Omental fat pad (tissue), 4 donors: ENCODE measurements around the gene PEX16. TPM values are rescaled to one million over a fixed set of nuclear protein-coding genes. Genes with fewer than 3 reads are reported as not detected.

Source experiments
- ATAC-seq: fragments of 150-250 bp; one replicate; pipeline ENCODE4 v1.9.1; 2016; ENCODE audit warnings: mild to moderate bottlenecking, moderate library complexity; ENCODE audit not compliant: low FRiP score
- DNase-seq: peaks from one replicate; pipeline ENCODE4 v3.0.0-alpha.2; 2019; ENCODE audit warnings: low spot score
- total RNA-seq, 4 donors: library from RNA; depleted of rRNA; stranded (reverse); fragments of >200 nt; gene quantifications; one replicate each; pipeline ENCODE4 v1.1.0, GENCODE V29; 2016
- TF ChIP-seq, protein P1 (sequence below), 3 donors: fragments of 450-650 bp; IDR thresholded peaks; one replicate each; pipeline ENCODE4 v1.5.1; 2016 to 2017; ENCODE audit warnings: antibody characterized with exemption in 3 of 3, mild to moderate bottlenecking in 3 of 3, moderate library complexity in 2 of 3

PEX16 gene
- total RNA-seq, 4 donors from 2014 or later: 20.1 to 25.0 (median 22.8) TPM

DNA sequence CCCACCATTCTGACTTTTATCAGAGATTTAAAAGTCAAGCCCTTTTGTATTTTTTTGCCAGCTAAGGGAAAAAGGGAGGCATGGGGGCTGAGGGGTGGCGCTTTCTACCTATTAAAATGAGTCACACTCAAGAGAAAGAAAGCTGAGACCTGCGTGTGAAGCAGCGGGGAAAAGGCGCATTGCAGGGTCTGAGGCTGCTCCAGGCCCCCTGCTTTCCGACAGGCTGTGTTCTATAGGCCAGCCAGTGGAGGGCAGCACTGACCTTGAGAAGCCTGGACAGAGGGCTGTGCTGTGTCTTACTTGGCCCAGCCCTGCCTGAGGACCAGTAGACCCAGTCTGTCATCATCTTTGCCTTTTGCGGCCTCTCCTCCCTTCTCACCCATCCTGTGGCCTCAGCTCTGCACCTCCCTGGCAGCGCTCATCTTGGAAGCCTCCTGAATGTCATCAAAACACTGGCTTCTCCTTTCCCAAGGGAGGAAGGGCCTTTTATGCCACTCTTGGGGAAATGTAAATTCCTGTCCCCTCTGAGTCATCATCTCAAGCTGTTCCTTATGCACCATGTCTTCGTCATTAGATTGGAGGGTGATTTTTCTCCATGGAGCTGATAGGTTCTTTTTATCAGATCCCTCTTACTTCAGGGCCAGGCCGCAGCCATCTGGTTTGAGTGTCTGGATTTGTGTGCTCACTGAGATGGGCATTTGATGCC, 44.9 kb downstream of the PEX16 start:
- peak; percentile 79 for ATAC-seq
- TF ChIP-seq, protein P1, sequence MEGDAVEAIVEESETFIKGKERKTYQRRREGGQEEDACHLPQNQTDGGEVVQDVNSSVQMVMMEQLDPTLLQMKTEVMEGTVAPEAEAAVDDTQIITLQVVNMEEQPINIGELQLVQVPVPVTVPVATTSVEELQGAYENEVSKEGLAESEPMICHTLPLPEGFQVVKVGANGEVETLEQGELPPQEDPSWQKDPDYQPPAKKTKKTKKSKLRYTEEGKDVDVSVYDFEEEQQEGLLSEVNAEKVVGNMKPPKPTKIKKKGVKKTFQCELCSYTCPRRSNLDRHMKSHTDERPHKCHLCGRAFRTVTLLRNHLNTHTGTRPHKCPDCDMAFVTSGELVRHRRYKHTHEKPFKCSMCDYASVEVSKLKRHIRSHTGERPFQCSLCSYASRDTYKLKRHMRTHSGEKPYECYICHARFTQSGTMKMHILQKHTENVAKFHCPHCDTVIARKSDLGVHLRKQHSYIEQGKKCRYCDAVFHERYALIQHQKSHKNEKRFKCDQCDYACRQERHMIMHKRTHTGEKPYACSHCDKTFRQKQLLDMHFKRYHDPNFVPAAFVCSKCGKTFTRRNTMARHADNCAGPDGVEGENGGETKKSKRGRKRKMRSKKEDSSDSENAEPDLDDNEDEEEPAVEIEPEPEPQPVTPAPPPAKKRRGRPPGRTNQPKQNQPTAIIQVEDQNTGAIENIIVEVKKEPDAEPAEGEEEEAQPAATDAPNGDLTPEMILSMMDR (IDR thresholded peaks at IDR 0.05): no peak
- DNase-seq: no peak

DNA sequence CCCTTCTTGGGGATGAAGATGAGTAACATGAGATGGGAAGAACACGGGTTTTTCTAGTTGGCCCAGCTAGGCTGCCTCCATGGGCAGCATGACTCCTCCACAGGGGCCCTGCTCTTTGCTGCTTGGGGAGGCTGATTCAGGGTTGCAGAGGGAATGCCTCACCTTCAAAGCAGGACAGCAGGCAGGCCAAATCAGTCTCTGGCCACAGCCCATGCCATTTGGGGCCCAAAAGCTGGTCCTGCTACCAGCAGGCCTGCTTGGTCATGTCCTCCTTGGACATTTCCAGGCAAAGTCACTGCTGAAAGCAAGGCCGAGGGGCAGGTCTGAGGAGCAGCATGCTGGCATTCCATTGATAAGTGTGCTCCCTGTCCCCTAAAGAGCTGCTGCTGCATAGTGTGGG, 46.0 kb downstream of the PEX16 start:
- TF ChIP-seq, protein P1 (IDR thresholded peaks at IDR 0.05): no peak
- DNase-seq (no peak), ATAC-seq (no peak)

DNA sequence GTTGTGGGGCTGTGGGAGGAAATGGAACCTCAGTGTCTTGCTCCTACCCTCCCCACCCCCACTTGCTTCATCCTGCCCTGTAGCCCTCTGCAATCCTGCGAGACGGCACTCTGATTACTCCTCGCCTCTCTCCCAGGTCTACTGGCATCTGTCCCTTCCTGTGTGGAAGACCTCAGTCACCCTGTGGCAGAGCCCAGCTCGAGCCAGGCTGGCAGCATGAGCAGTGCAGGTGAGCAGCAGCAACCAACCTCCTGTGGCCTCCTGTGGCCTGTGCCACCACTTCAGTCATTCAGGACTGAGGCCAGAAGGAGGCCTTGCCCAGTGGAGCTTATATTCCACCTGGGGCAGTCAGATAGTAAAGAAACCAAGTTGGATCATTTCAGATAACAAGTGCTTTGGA, 47.0 kb downstream of the PEX16 start:
- DNase-seq: no peak
- no peak for ATAC-seq
- TF ChIP-seq, protein P1 (IDR thresholded peaks at IDR 0.05): no peak

GRCh38 chr11:45869551-45869950, 48.1 kb downstream of the PEX16 start:
- ATAC-seq: no peak
- DNase-seq: no peak
- TF ChIP-seq, protein P1 (IDR thresholded peaks at IDR 0.05): no peak

GRCh38 chr11:45864041-45864440, 53.6 kb downstream of the PEX16 start:
- ATAC-seq: no peak
- TF ChIP-seq, protein P1 (IDR thresholded peaks at IDR 0.05): no peak

DNA sequence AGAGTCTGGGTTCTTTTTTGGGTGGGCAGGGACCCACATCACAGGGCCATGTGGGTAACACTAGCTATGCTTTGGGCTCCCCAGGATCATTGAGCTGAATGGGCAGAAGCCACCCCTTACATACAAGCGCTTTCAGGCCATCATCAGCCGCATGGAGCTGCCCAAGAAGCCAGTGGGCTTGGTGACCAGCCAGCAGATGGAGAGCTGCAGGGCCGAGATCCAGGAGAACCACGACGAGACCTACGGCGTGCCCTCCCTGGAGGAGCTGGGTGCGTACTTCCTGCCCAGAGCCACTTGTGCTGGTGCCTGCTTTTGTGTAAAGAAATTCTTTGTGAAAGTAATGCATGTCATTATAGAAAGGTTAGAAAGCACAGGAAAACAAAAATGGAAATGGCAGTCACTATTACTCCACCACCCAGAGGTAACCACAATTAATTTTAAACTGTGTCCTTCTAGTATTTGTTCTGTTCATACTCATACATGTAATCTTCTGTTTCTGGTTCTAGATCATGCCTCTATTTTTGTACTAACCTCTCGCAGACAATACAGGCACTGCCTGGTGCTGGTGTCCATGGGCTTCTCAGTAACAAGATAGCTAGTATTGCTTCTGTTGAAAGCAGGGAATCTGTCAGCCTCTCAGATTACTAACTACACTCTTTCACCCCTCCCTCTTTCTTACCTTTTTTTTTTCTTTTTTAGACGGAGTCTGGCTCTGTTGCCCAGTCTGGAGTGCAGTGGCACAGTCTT, 56.7 kb downstream of the PEX16 start:
- TF ChIP-seq, protein P1 (IDR thresholded peaks at IDR 0.05): no peak
- DNase-seq: peak; percentile 2
- ATAC-seq: no peak

More at GRCh38 chr11:45864041-45864440, 53.6 kb downstream of the PEX16 start:
- DNase-seq: no peak
